ENCODE measurements around the gene STARD4.

- TF ChIP-seq CTCF (IDR thresholded peaks at IDR 0.05 in 4 of 5, conservative IDR thresholded peaks at IDR 0.05 in 1 of 5) = no peak
- no peak for TF ChIP-seq POLR2A (IDR thresholded peaks at IDR 0.05)
Observed at GRCh38 chr5:111511831-111512374, 432 bp downstream of the STARD4 start.

All from gastrocnemius medialis (tissue), 4 donors.